HepG2 (cell line): ENCODE data around the gene BAZ1B. TPM values are rescaled to one million over a fixed set of nuclear protein-coding genes. Genes with fewer than 3 reads are reported as not detected.

ENCODE experiments used
- AGO2 ChIP-seq: fragments of 200-400 bp; formaldehyde crosslinking; optimal IDR thresholded peaks from 2 replicates; pipeline ENCODE3; 2017; ENCODE audit warnings: mild to moderate bottlenecking, low read depth, low read length, moderate library complexity
- BCL3 ChIP-seq: sonication (generic); formaldehyde crosslinking; IDR thresholded peaks from 2 replicates; pipeline ENCODE4 v1.5.1; 2020; ENCODE audit warnings: mild to moderate bottlenecking, missing genetic modification reagents, moderate library complexity
- BRCA1 ChIP-seq: sonication (generic); formaldehyde crosslinking; IDR thresholded peaks from 2 replicates; pipeline ENCODE4 v1.4.0; 2020; ENCODE audit warnings: missing genetic modification reagents
- CENPT ChIP-seq: sonication (generic); formaldehyde crosslinking; IDR thresholded peaks from 2 replicates; pipeline ENCODE4 v1.8.0; 2022; ENCODE audit warnings: low read depth, mild to moderate bottlenecking, moderate library complexity, missing genetic modification reagents
- KDM4B ChIP-seq: sonication (generic); formaldehyde crosslinking; IDR thresholded peaks from 2 replicates; pipeline ENCODE4 v1.4.0; 2020; ENCODE audit warnings: missing genetic modification reagents
- MAFF ChIP-seq: IDR thresholded peaks from 2 replicates; pipeline ENCODE4 v1.6.1; 2011; ENCODE audit warnings: low read depth, low read length, improper control_type of control experiment
- NONO ChIP-seq, 2 experiments: fragments of 450-650 bp in 1 of 2; sonication (generic) in 1 of 2; formaldehyde crosslinking in 1 of 2; IDR thresholded peaks in 1 of 2; conservative IDR thresholded peaks in 1 of 2; 2 replicates each; pipeline versions ENCODE4 v1.6.1 to v1.8.0; 2017 to 2022; ENCODE audit warnings: mild to moderate bottlenecking in 1 of 2, missing genetic modification reagents in 1 of 2, moderate library complexity in 1 of 2
- PTBP1 ChIP-seq: fragments of 200-400 bp; formaldehyde crosslinking; IDR thresholded peaks from 2 replicates; pipeline ENCODE4 v1.6.1; 2018; ENCODE audit warnings: low read length, low read depth; ENCODE audit not compliant: poor library complexity, severe bottlenecking
- SIX1 ChIP-seq: sonication (generic); formaldehyde crosslinking; IDR thresholded peaks from 2 replicates; pipeline ENCODE4 v1.4.0; 2020; ENCODE audit warnings: missing genetic modification reagents, borderline replicate concordance
- SOX5 ChIP-seq: IDR thresholded peaks from 2 replicates; pipeline ENCODE4 v1.6.1; 2016; ENCODE audit warnings: borderline replicate concordance
- TAF15 ChIP-seq: fragments of 200-400 bp; formaldehyde crosslinking; IDR thresholded peaks from one replicate; pipeline ENCODE4 v1.6.1; 2018; ENCODE audit warnings: mild to moderate bottlenecking, low read depth, low read length; ENCODE audit not compliant: poor library complexity, severe bottlenecking
- TBP ChIP-seq: sonication (generic); formaldehyde crosslinking; IDR thresholded peaks from 2 replicates; pipeline ENCODE4 v1.5.0; 2020; ENCODE audit warnings: missing genetic modification reagents
- ZHX2 ChIP-seq, 2 experiments: sonication (generic) in 1 of 2; formaldehyde crosslinking in 1 of 2; IDR thresholded peaks; 2 replicates each; pipeline versions ENCODE4 v1.6.1 to v1.9.0; 2014 to 2022; ENCODE audit warnings: antibody characterized with exemption in 1 of 2, borderline replicate concordance in 1 of 2, inconsistent platforms in 1 of 2, low read depth in 1 of 2, missing genetic modification reagents in 1 of 2
- ZKSCAN5 ChIP-seq: sonication (generic); formaldehyde crosslinking; IDR thresholded peaks from 2 replicates; pipeline ENCODE4 v1.5.1; 2020; ENCODE audit warnings: mild to moderate bottlenecking, missing genetic modification reagents
- ZNF230 ChIP-seq: sonication (generic); formaldehyde crosslinking; IDR thresholded peaks from 2 replicates; pipeline ENCODE4 v1.4.0; 2020; ENCODE audit warnings: mild to moderate bottlenecking, missing genetic modification reagents
- ZNF724P ChIP-seq: sonication (generic); formaldehyde crosslinking; IDR thresholded peaks from 2 replicates; pipeline ENCODE4 v1.8.0; 2022; ENCODE audit warnings: missing genetic modification reagents, borderline replicate concordance
- ZNF879 ChIP-seq: sonication (generic); formaldehyde crosslinking; IDR thresholded peaks from 2 replicates; pipeline ENCODE4 v1.8.1; 2023; ENCODE audit warnings: missing genetic modification reagents
- polyA plus RNA-seq, 8 experiments: library from polyadenylated mRNA; depleted of rRNA in 3 of 8; stranded (reverse) in 7 of 8; unstranded in 1 of 8; fragments of >200 nt; fragmentation: Illumina TruSeq in 4 of 8; extraction: Trizol in 4 of 8; gene quantifications; 2 replicates each; pipeline versions ENCODE4 v1.2.1 to v1.2.3, GENCODE V29; 2011 to 2016; ENCODE audit warnings: low read depth in 4 of 8, missing spikeins in 1 of 8, mixed read lengths in 1 of 8; ENCODE audit not compliant: insufficient read depth in 1 of 8
- total RNA-seq, 5 experiments: library from RNA; depleted of rRNA; stranded (reverse); fragments of >200 nt; fragmentation: Illumina TruSeq; extraction: Trizol; gene quantifications; 2 replicates each; pipeline ENCODE4 v1.2.3, GENCODE V29; 2016; ENCODE audit warnings: low read depth in 1 of 5
- TF ChIP-seq, protein P1 (sequence below): sonication (generic); formaldehyde crosslinking; IDR thresholded peaks from 2 replicates; pipeline ENCODE4 v1.8.0; 2022; ENCODE audit warnings: mild to moderate bottlenecking, missing genetic modification reagents, borderline replicate concordance
- TF ChIP-seq, protein P2 (sequence below): sonication (generic); formaldehyde crosslinking; IDR thresholded peaks from 2 replicates; pipeline ENCODE4 v1.5.0; 2020; ENCODE audit warnings: mild to moderate bottlenecking, missing genetic modification reagents

Gene BAZ1B
- total and polyA plus RNA-seq, 2 of the 13 experiments (the other 11 are each of a cell fraction or from before 2014, with no cell fraction given) = 18.6 to 69.4 TPM

DNA sequence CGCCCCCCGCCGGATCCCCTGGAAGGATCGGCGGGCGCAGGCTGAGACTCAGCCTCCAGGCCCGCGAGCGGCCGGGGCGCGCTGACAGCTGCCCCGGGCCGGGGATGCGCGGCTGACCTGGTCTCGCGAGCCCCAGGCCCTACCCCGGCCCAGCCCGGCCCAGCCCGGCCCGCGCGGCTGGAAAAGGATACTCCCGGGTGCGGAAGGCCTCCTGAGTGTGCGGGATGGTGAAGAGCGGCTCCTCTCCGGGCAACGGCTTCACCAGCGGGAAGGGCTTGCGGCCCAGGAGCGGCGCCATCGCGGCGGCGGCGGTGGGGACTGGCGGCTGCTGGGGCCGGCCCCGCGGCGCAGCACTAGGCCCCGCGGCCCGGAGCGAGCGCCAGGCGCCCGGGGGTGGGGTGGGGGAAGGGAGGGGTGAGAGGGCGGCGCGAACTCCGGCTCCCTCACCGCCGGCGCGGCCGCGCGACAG, 423 bp downstream of the BAZ1B start (continued):
- TF ChIP-seq BCL3 (no peak; the same call in 1 of the 2 replicates), BRCA1 (CRISPR knock-in tag) (no peak; the same call in 1 of the 2 replicates), PTBP1 (no peak), CENPT (CRISPR knock-in tag) (0 out of 2 replicates have a peak, but pooled peaks have one; percentile 45), NONO (IDR thresholded peaks at IDR 0.05) (no peak), NONO (CRISPR knock-in tag; conservative IDR thresholded peaks at IDR 0.05) (no peak), MAFF (no peak), KDM4B (CRISPR knock-in tag) (no peak), TAF15 (no peak), AGO2 (peak; percentile 57), SIX1 (CRISPR knock-in tag) (no peak), ZNF724P (CRISPR knock-in tag) (no peak), SOX5 (CRISPR knock-in tag) (no peak), ZHX2 (IDR thresholded peaks at IDR 0.05; ENCODE audit: low read depth) (no peak), ZHX2 (CRISPR knock-in tag; IDR thresholded peaks at IDR 0.05; ENCODE audit: borderline replicate concordance) (peak; percentile 49; the same call in 1 of the 2 replicates), ZKSCAN5 (no peak), TBP (CRISPR knock-in tag) (no peak), ZNF879 (no peak), ZNF230 (CRISPR knock-in tag) (no peak)
- TF ChIP-seq, protein P1, sequence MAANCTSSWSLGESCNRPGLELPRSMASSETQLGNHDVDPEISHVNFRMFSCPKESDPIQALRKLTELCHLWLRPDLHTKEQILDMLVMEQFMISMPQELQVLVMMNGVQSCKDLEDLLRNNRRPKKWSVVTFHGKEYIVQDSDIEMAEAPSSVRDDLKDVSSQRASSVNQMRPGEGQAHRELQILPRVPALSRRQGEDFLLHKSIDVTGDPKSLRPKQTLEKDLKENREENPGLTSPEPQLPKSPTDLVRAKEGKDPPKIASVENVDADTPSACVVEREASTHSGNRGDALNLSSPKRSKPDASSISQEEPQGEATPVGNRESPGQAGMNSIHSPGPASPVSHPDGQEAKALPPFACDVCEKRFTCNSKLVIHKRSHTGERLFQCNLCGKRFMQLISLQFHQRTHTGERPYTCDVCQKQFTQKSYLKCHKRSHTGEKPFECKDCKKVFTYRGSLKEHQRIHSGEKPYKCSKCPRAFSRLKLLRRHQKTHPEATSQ (CRISPR knock-in tag) = no peak
- TF ChIP-seq, protein P2, sequence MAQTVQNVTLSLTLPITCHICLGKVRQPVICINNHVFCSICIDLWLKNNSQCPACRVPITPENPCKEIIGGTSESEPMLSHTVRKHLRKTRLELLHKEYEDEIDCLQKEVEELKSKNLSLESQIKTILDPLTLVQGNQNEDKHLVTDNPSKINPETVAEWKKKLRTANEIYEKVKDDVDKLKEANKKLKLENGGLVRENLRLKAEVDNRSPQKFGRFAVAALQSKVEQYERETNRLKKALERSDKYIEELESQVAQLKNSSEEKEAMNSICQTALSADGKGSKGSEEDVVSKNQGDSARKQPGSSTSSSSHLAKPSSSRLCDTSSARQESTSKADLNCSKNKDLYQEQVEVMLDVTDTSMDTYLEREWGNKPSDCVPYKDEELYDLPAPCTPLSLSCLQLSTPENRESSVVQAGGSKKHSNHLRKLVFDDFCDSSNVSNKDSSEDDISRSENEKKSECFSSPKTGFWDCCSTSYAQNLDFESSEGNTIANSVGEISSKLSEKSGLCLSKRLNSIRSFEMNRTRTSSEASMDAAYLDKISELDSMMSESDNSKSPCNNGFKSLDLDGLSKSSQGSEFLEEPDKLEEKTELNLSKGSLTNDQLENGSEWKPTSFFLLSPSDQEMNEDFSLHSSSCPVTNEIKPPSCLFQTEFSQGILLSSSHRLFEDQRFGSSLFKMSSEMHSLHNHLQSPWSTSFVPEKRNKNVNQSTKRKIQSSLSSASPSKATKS = no peak
